NCI-H1436 (cell line): Measurements from ENCODE around the gene STAG1.

ENCODE experiments used
- DNase-seq: peaks from one replicate; lab custom pipeline; 2025; lab: John Stamatoyannopoulos, UW

STAG1 gene

GRCh38 chr3:136327671-136328070 lies 424.5 kb downstream of the STAG1 start:
- no peak for DNase-seq

GRCh38 chr3:136326316-136326715 lies 425.9 kb downstream of the STAG1 start:
- no peak for DNase-seq

DNA sequence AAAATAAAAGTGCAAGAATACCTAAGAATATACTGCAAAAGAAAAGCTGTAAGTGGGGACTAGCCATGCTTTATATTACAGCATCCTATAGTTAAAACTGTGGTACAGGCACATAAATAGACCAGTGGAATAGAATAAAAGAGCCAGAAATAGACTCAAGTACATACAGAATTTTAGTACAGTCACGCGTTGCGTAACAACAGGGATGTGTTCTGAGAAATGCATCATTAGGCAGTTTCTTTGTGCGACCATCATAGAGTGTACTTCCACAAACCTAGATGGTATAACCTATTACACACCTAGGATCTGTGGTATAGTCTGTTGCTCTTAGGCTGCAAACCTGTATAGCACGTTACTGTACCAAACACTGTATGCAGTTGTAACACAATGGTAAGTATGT lies 440.2 kb downstream of the STAG1 start:
- no peak for DNase-seq

GRCh38 chr3:136311261-136311660 lies 440.9 kb downstream of the STAG1 start:
- no peak for DNase-seq

DNA sequence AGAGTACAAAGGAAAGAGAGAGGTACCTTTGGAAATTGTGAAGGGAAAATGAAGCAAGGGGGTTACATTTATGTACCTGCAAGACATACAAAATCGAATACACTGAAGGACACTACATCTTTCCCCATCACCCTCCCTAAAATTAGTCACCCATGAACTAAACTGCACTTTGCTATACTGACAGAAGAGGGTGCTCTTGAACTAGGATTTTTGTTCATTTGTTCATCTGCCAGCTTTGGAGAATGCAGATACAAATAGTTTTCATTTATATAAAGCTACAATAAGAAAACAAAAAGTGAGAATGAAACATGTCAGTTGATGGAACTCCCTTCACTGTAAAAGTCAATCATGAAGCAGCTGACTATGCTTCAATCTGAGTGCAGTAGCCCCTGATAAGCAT lies 446.3 kb downstream of the STAG1 start:
- no peak for DNase-seq

DNA sequence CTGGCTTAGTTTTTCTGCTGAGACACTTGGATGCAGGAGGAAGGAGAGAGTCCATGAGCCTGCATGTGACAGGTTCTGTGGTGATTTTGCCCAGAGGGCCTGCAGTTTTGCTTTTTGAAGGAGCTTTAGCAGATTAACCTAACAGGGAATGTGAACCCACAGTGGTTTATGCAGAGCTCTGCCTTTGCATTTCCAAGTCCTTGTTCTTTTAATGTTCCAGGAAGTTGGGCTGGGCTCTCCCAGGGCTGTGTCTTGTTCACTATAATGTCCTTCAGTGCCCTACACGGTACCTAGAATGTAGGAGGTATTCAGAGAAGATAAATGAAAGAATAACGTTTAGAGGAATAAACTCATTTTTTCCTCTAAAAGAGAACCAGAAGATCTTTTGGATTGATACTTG lies 451.7 kb downstream of the STAG1 start:
- DNase-seq: no peak

- no peak for DNase-seq
Measured at GRCh38 chr3:136297826-136298225, 454.4 kb downstream of the STAG1 start.

- DNase-seq: no peak
Measured at GRCh38 chr3:136296960-136297359, 455.2 kb downstream of the STAG1 start.

GRCh38 chr3:136294176-136294575 lies 458.0 kb downstream of the STAG1 start:
- no peak for DNase-seq

DNA sequence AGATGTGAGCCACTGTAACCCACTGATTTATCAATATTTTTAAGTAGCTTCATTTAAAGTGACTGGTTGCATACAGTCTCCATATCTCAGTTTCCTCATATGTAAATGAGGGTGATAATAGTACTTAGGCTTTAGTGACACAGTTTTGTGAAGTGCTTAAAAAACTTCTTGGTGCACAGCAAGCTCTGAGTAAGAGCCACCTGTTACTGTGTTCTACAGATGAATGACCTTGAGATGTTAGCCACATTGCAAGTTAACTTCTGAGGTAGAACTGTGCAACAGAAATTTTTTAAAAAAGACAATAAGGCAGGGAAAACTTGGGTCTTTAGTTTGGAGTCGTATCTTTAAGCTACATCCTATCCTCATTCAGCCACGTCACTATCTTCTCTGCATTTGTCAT lies 458.9 kb downstream of the STAG1 start:
- DNase-seq: no peak

- no peak for DNase-seq
Measured at GRCh38 chr3:136292500-136292899, 459.7 kb downstream of the STAG1 start.

- no peak for DNase-seq
Measured at GRCh38 chr3:136291302-136291701, 460.9 kb downstream of the STAG1 start.
